ENCODE measurements around the gene ALKAL2.

The ALKAL2 gene

GRCh38 chr2:296354-296753 lies 8.5 kb upstream of the ALKAL2 start:
- H3K27me3 ChIP-seq (ENCODE audit: control insufficient read depth in 1 of 2, insufficient read depth in 2 of 2, low read length in 2 of 2) = peaks cover 5 to 7% of the 10 kb centered on the region in 2 donors
- no peak overlapping the region for H3K9ac ChIP-seq (ENCODE audit: low read depth in 1 of 2, low read length in 2 of 2)
- no peak overlapping the region for H3K27ac ChIP-seq (ENCODE audit: low read depth, low read length)
- H3K36me3 ChIP-seq (ENCODE audit: control insufficient read depth in 1 of 2, insufficient read depth in 2 of 2, low read length in 2 of 2) = no peaks in the 10 kb centered on the region
- H3K4me1 ChIP-seq (ENCODE audit: control insufficient read depth in 1 of 2, insufficient read depth in 2 of 2, low read length in 2 of 2) = no peaks in the 10 kb centered on the region
- H3K9me3 ChIP-seq (ENCODE audit: control insufficient read depth in 1 of 2, low read length in 2 of 2) = no peaks in the 10 kb centered on the region
- H3K4me3 ChIP-seq (ENCODE audit: low read depth in 1 of 2, low read length in 2 of 2) = no peak overlapping the region

- Histone ChIP-seq H3K27me3 (ENCODE audit: control insufficient read depth in 1 of 2, insufficient read depth in 2 of 2, low read length in 2 of 2) (peaks cover 5 to 16% of the 10 kb centered on the region in 2 donors), H3K9ac (ENCODE audit: low read depth in 1 of 2, low read length in 2 of 2) (no peak overlapping the region), H3K27ac (ENCODE audit: low read depth, low read length) (no peak overlapping the region), H3K4me3 (ENCODE audit: low read depth in 1 of 2, low read length in 2 of 2) (no peak overlapping the region), H3K4me1 (ENCODE audit: control insufficient read depth in 1 of 2, insufficient read depth in 2 of 2, low read length in 2 of 2) (no peaks in the 10 kb centered on the region), H3K36me3 (ENCODE audit: control insufficient read depth in 1 of 2, insufficient read depth in 2 of 2, low read length in 2 of 2) (no peaks in the 10 kb centered on the region), H3K9me3 (ENCODE audit: control insufficient read depth in 1 of 2, low read length in 2 of 2) (no peaks in the 10 kb centered on the region)
These were observed 7.2 kb upstream of the ALKAL2 start for GRCh38 chr2:295090-295489.

GRCh38 chr2:290090-290722 lies 2.3 kb upstream of the ALKAL2 start:
- Histone ChIP-seq H3K4me1 (ENCODE audit: control insufficient read depth in 1 of 2, insufficient read depth in 2 of 2, low read length in 2 of 2) (peaks cover 13 to 26% of the 10 kb centered on the region in 2 donors), H3K9ac (ENCODE audit: low read depth in 1 of 2, low read length in 2 of 2) (peak overlapping the region; percentile 11 to 15), H3K9me3 (ENCODE audit: control insufficient read depth in 1 of 2, low read length in 2 of 2) (no peaks in the 10 kb centered on the region), H3K27ac (ENCODE audit: low read depth, low read length) (no peak overlapping the region), H3K27me3 (ENCODE audit: control insufficient read depth in 1 of 2, insufficient read depth in 2 of 2, low read length in 2 of 2) (peaks cover 0 to 32% of the 10 kb centered on the region in 2 donors), H3K4me3 (ENCODE audit: low read depth in 1 of 2, low read length in 2 of 2) (peak overlapping the region; percentile 67 to 71), H3K36me3 (ENCODE audit: control insufficient read depth in 1 of 2, insufficient read depth in 2 of 2, low read length in 2 of 2) (no peaks in the 10 kb centered on the region)

GRCh38 chr2:289362-290089 lies 1.6 kb upstream of the ALKAL2 start:
- H3K9me3 ChIP-seq (ENCODE audit: control insufficient read depth in 1 of 2, low read length in 2 of 2) = no peaks in the 10 kb centered on the region
- H3K27ac ChIP-seq (ENCODE audit: low read depth, low read length) = no peak overlapping the region
- H3K36me3 ChIP-seq (ENCODE audit: control insufficient read depth in 1 of 2, insufficient read depth in 2 of 2, low read length in 2 of 2) = no peaks in the 10 kb centered on the region
- peak overlapping the region; percentile 67 to 71 for H3K4me3 ChIP-seq (ENCODE audit: low read depth in 1 of 2, low read length in 2 of 2)
- peak overlapping the region; percentile 11 to 15 for H3K9ac ChIP-seq (ENCODE audit: low read depth in 1 of 2, low read length in 2 of 2)
- H3K27me3 ChIP-seq (ENCODE audit: control insufficient read depth in 1 of 2, insufficient read depth in 2 of 2, low read length in 2 of 2) = peaks cover 0 to 32% of the 10 kb centered on the region in 2 donors
- H3K4me1 ChIP-seq (ENCODE audit: control insufficient read depth in 1 of 2, insufficient read depth in 2 of 2, low read length in 2 of 2) = peaks cover 18 to 32% of the 10 kb centered on the region in 2 donors

- H3K4me1 ChIP-seq (ENCODE audit: control insufficient read depth in 1 of 2, insufficient read depth in 2 of 2, low read length in 2 of 2) = peaks cover 18 to 32% of the 10 kb centered on the region in 2 donors
- H3K36me3 ChIP-seq (ENCODE audit: control insufficient read depth in 1 of 2, insufficient read depth in 2 of 2, low read length in 2 of 2) = no peaks in the 10 kb centered on the region
- peak overlapping the region; percentile 67 to 71 for H3K4me3 ChIP-seq (ENCODE audit: low read depth in 1 of 2, low read length in 2 of 2)
- no peak overlapping the region for H3K27ac ChIP-seq (ENCODE audit: low read depth, low read length)
- peaks cover 0 to 32% of the 10 kb centered on the region in 2 donors for H3K27me3 ChIP-seq (ENCODE audit: control insufficient read depth in 1 of 2, insufficient read depth in 2 of 2, low read length in 2 of 2)
- no peaks in the 10 kb centered on the region for H3K9me3 ChIP-seq (ENCODE audit: control insufficient read depth in 1 of 2, low read length in 2 of 2)
- peak overlapping the region in 1 of 2 donors; percentile 11 for H3K9ac ChIP-seq (ENCODE audit: low read depth in 1 of 2, low read length in 2 of 2)
These were observed 969 bp upstream of the ALKAL2 start for GRCh38 chr2:288758-289361.

GRCh38 chr2:287471-287885 lies 413 bp downstream of the ALKAL2 start:
- peak overlapping the region; percentile 13 to 51 for H3K4me3 ChIP-seq (ENCODE audit: low read depth in 1 of 2, low read length in 2 of 2)
- H3K4me1 ChIP-seq (ENCODE audit: control insufficient read depth in 1 of 2, insufficient read depth in 2 of 2, low read length in 2 of 2) = peaks cover 21 to 32% of the 10 kb centered on the region in 2 donors
- no peak overlapping the region for H3K27ac ChIP-seq (ENCODE audit: low read depth, low read length)
- peaks cover 6% of the 10 kb centered on the region in 2 donors for H3K36me3 ChIP-seq (ENCODE audit: control insufficient read depth in 1 of 2, insufficient read depth in 2 of 2, low read length in 2 of 2)
- H3K9me3 ChIP-seq (ENCODE audit: control insufficient read depth in 1 of 2, low read length in 2 of 2) = no peaks in the 10 kb centered on the region
- peak overlapping the region in 1 of 2 donors; percentile 29 for H3K9ac ChIP-seq (ENCODE audit: low read depth in 1 of 2, low read length in 2 of 2)
- peaks cover 0 to 32% of the 10 kb centered on the region in 2 donors for H3K27me3 ChIP-seq (ENCODE audit: control insufficient read depth in 1 of 2, insufficient read depth in 2 of 2, low read length in 2 of 2)

GRCh38 chr2:286774-287392 lies 1.0 kb downstream of the ALKAL2 start:
- Histone ChIP-seq H3K4me1 (ENCODE audit: control insufficient read depth in 1 of 2, insufficient read depth in 2 of 2, low read length in 2 of 2) (peaks cover 27 to 32% of the 10 kb centered on the region in 2 donors), H3K9ac (ENCODE audit: low read depth in 1 of 2, low read length in 2 of 2) (peak overlapping the region in 1 of 2 donors; percentile 29), H3K27ac (ENCODE audit: low read depth, low read length) (no peak overlapping the region), H3K27me3 (ENCODE audit: control insufficient read depth in 1 of 2, insufficient read depth in 2 of 2, low read length in 2 of 2) (peaks cover 0 to 27% of the 10 kb centered on the region in 2 donors), H3K9me3 (ENCODE audit: control insufficient read depth in 1 of 2, low read length in 2 of 2) (no peaks in the 10 kb centered on the region), H3K36me3 (ENCODE audit: control insufficient read depth in 1 of 2, insufficient read depth in 2 of 2, low read length in 2 of 2) (peaks cover 8 to 11% of the 10 kb centered on the region in 2 donors), H3K4me3 (ENCODE audit: low read depth in 1 of 2, low read length in 2 of 2) (peak overlapping the region; percentile 13 to 51)

- H3K4me3 ChIP-seq (ENCODE audit: low read depth in 1 of 2, low read length in 2 of 2) = peak overlapping the region; percentile 5 to 27
These were observed 1.9 kb downstream of the ALKAL2 start for GRCh38 chr2:286035-286434.

GRCh38 chr2:285531-285930 lies 2.4 kb downstream of the ALKAL2 start:
- Histone ChIP-seq H3K27me3 (ENCODE audit: control insufficient read depth in 1 of 2, insufficient read depth in 2 of 2, low read length in 2 of 2) (peaks cover 0 to 17% of the 10 kb centered on the region in 2 donors), H3K9me3 (ENCODE audit: control insufficient read depth in 1 of 2, low read length in 2 of 2) (no peaks in the 10 kb centered on the region), H3K27ac (ENCODE audit: low read depth, low read length) (no peak overlapping the region), H3K4me3 (ENCODE audit: low read depth in 1 of 2, low read length in 2 of 2) (peak overlapping the region in 1 of 2 donors; percentile 5), H3K9ac (ENCODE audit: low read depth in 1 of 2, low read length in 2 of 2) (no peak overlapping the region), H3K36me3 (ENCODE audit: control insufficient read depth in 1 of 2, insufficient read depth in 2 of 2, low read length in 2 of 2) (peaks cover 17 to 25% of the 10 kb centered on the region in 2 donors), H3K4me1 (ENCODE audit: control insufficient read depth in 1 of 2, insufficient read depth in 2 of 2, low read length in 2 of 2) (peaks cover 28 to 32% of the 10 kb centered on the region in 2 donors)

More at GRCh38 chr2:286035-286434, 1.9 kb downstream of the ALKAL2 start:
- Histone ChIP-seq H3K4me1 (ENCODE audit: control insufficient read depth in 1 of 2, insufficient read depth in 2 of 2, low read length in 2 of 2) (peaks cover 28 to 32% of the 10 kb centered on the region in 2 donors), H3K9me3 (ENCODE audit: control insufficient read depth in 1 of 2, low read length in 2 of 2) (no peaks in the 10 kb centered on the region), H3K9ac (ENCODE audit: low read depth in 1 of 2, low read length in 2 of 2) (no peak overlapping the region), H3K36me3 (ENCODE audit: control insufficient read depth in 1 of 2, insufficient read depth in 2 of 2, low read length in 2 of 2) (peaks cover 13 to 20% of the 10 kb centered on the region in 2 donors), H3K27me3 (ENCODE audit: control insufficient read depth in 1 of 2, insufficient read depth in 2 of 2, low read length in 2 of 2) (peaks cover 0 to 22% of the 10 kb centered on the region in 2 donors), H3K27ac (ENCODE audit: low read depth, low read length) (no peak overlapping the region)
